Fibroblast of lung (primary cell): ENCODE data around the gene TIPIN. TPM values are rescaled to one million over a fixed set of nuclear protein-coding genes. Genes with fewer than 3 reads are reported as not detected.

Experiments used
- DNase-seq, 2 donors: peaks; one replicate each; pipeline versions ENCODE4 v3.0.0 to v3.0.0-alpha.2; 2010; ENCODE audit warnings: low read depth in 2 of 2
- H2AFZ ChIP-seq: 2 replicates; pipeline ENCODE4 v1.5.1; 2012; ENCODE audit warnings: low read length, control low read depth, inconsistent platforms
- H3K27ac ChIP-seq: 2 replicates; pipeline ENCODE4 v1.5.1; 2011; ENCODE audit warnings: low read length, control low read depth; ENCODE audit not compliant: insufficient read depth
- H3K27me3 ChIP-seq: 2 replicates; pipeline ENCODE4 v1.5.1; 2011; ENCODE audit warnings: mild to moderate bottlenecking, low read length; ENCODE audit not compliant: control insufficient read depth, insufficient read depth
- H3K36me3 ChIP-seq: 2 replicates; pipeline ENCODE4 v1.5.1; 2011; ENCODE audit warnings: low read length; ENCODE audit not compliant: control insufficient read depth, insufficient read depth
- H3K4me1 ChIP-seq: 2 replicates; pipeline ENCODE4 v1.5.1; 2011; ENCODE audit warnings: low read length; ENCODE audit not compliant: control insufficient read depth, insufficient read depth; ENCODE audit errors: extremely low read depth
- H3K4me2 ChIP-seq: 2 replicates; pipeline ENCODE4 v1.5.1; 2011; ENCODE audit warnings: low read length, control low read depth; ENCODE audit not compliant: insufficient read depth; ENCODE audit errors: extremely low read depth
- H3K4me3 ChIP-seq, 4 experiments: fragments of 200-600 bp in 1 of 4; sonication (generic) in 1 of 4; replicated peaks in 1 of 4; 2 replicates each; pipeline ENCODE4 v1.5.1; 2011 to 2016; ENCODE audit warnings: low read length in 4 of 4, low read depth in 3 of 4, mild to moderate bottlenecking in 3 of 4, control low read depth in 2 of 4, inconsistent platforms in 1 of 4, mixed read lengths in 1 of 4; ENCODE audit not compliant: insufficient read depth in 1 of 4; ENCODE audit errors: control extremely low read depth in 1 of 4
- H3K79me2 ChIP-seq: 2 replicates; pipeline ENCODE4 v1.5.1; 2012; ENCODE audit warnings: mild to moderate bottlenecking, low read length, inconsistent platforms; ENCODE audit not compliant: control insufficient read depth, insufficient read depth
- H3K9ac ChIP-seq: 2 replicates; pipeline ENCODE4 v1.5.1; 2011; ENCODE audit warnings: mild to moderate bottlenecking, low read length, control low read depth; ENCODE audit not compliant: insufficient read depth
- H3K9me3 ChIP-seq: 2 replicates; pipeline ENCODE4 v1.5.1; 2012; ENCODE audit warnings: low read depth, low read length; ENCODE audit not compliant: control insufficient read depth, insufficient read depth
- H4K20me1 ChIP-seq: 2 replicates; pipeline ENCODE4 v1.5.1; 2011; ENCODE audit warnings: low read length; ENCODE audit not compliant: control insufficient read depth, insufficient read depth; ENCODE audit errors: extremely low read depth
- EZH2 ChIP-seq: IDR thresholded peaks from 2 replicates; pipeline ENCODE4 v1.5.1; 2012; ENCODE audit warnings: low read length, control low read depth, mild to moderate bottlenecking; ENCODE audit errors: missing control alignments
- polyA plus RNA-seq, 2 donors: library from polyadenylated mRNA; depleted of rRNA in 1 of 2; stranded (reverse) in 1 of 2; unstranded in 1 of 2; fragments of >200 nt; gene quantifications; 2 replicates each; pipeline ENCODE4 v1.2.1, GENCODE V29; 2011 to 2012; ENCODE audit warnings: missing spikeins in 1 of 2
- total RNA-seq: library from RNA; depleted of rRNA; stranded (reverse); fragments of >200 nt; gene quantifications from 2 replicates; pipeline ENCODE4 v1.2.1, GENCODE V29; 2014
- TF ChIP-seq, protein P1 (sequence below), 2 donors: IDR thresholded peaks in 1 of 2; conservative IDR thresholded peaks in 1 of 2; 1 replicate in 1 of 2; 2 replicates in 1 of 2; pipeline ENCODE4 v1.5.1; 2011 to 2012; ENCODE audit warnings: low read length in 2 of 2, control low read depth in 1 of 2, inconsistent platforms in 1 of 2, low read depth in 1 of 2, mild to moderate bottlenecking in 1 of 2

The TIPIN gene
- total and polyA plus RNA-seq, 2 donors (not counting 1 experiment from before 2014, with no cell fraction given), result 12.6 to 14.5 TPM

- DNase-seq, result no peak
- Histone ChIP-seq H3K4me2 (no peak overlapping the region), H3K27me3 (no peaks in the 10 kb centered on the region), H3K4me1 (peaks cover 6% of the 10 kb centered on the region), H2AFZ (no peak overlapping the region), H3K79me2 (peaks cover 1% of the 10 kb centered on the region), H4K20me1 (no peaks in the 10 kb centered on the region), H3K9me3 (no peaks in the 10 kb centered on the region), H3K36me3 (no peaks in the 10 kb centered on the region), H3K27ac (no peak overlapping the region), H3K4me3 (no peak overlapping the region), H3K9ac (no peak overlapping the region)
- TF ChIP-seq EZH2, result no peak
- TF ChIP-seq, protein P1, sequence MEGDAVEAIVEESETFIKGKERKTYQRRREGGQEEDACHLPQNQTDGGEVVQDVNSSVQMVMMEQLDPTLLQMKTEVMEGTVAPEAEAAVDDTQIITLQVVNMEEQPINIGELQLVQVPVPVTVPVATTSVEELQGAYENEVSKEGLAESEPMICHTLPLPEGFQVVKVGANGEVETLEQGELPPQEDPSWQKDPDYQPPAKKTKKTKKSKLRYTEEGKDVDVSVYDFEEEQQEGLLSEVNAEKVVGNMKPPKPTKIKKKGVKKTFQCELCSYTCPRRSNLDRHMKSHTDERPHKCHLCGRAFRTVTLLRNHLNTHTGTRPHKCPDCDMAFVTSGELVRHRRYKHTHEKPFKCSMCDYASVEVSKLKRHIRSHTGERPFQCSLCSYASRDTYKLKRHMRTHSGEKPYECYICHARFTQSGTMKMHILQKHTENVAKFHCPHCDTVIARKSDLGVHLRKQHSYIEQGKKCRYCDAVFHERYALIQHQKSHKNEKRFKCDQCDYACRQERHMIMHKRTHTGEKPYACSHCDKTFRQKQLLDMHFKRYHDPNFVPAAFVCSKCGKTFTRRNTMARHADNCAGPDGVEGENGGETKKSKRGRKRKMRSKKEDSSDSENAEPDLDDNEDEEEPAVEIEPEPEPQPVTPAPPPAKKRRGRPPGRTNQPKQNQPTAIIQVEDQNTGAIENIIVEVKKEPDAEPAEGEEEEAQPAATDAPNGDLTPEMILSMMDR (conservative IDR thresholded peaks at IDR 0.05 in 1 of 2, IDR thresholded peaks at IDR 0.05 in 1 of 2; ENCODE audit: low read depth in 1 of 2, low read length in 2 of 2), result no peak
Observed at GRCh38 chr15:66290007-66290406, 66.5 kb downstream of the TIPIN start.

GRCh38 chr15:66288551-66289185 is 67.8 kb downstream of the TIPIN start:
- peak overlapping the region; percentile 32 for H3K4me2 ChIP-seq
- H3K9me3 ChIP-seq, result no peaks in the 10 kb centered on the region
- H3K79me2 ChIP-seq, result no peaks in the 10 kb centered on the region
- peaks cover 4% of the 10 kb centered on the region for H3K4me1 ChIP-seq
- no peak overlapping the region for H3K4me3 ChIP-seq
- no peak overlapping the region for H3K27ac ChIP-seq
- no peaks in the 10 kb centered on the region for H3K27me3 ChIP-seq
- H3K9ac ChIP-seq, result no peak overlapping the region
- H2AFZ ChIP-seq, result no peak overlapping the region
- H4K20me1 ChIP-seq, result no peaks in the 10 kb centered on the region
- no peaks in the 10 kb centered on the region for H3K36me3 ChIP-seq
- TF ChIP-seq EZH2, result no peak
- TF ChIP-seq, protein P1 (conservative IDR thresholded peaks at IDR 0.05 in 1 of 2, IDR thresholded peaks at IDR 0.05 in 1 of 2; ENCODE audit: low read depth in 1 of 2, low read length in 2 of 2), result no peak
- DNase-seq, result peak in 1 of 2 donors; percentile 75

DNA sequence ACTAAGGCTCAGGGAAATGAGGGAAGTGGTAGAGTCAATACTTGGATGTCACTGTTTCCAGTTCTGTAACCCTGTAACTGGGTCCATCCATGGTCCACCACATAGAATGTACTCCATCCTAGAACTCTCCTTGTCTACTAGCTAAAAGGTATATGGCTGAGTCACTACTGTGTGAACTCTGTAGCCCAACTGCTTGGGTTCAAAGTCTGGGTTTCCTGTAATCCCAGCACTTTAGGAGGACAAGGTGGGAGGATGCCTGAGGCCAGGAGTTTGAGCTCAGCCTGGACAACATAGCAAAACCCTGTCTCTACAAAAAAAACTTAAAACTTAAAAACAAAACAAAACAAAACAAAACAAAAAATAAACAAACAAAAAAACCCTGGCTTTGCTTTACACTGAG is 68.4 kb downstream of the TIPIN start:
- Histone ChIP-seq H3K9ac (no peak overlapping the region), H3K36me3 (no peaks in the 10 kb centered on the region), H3K9me3 (no peaks in the 10 kb centered on the region), H3K27me3 (no peaks in the 10 kb centered on the region), H3K4me1 (peaks cover 4% of the 10 kb centered on the region), H3K27ac (no peak overlapping the region), H3K4me3 (no peak overlapping the region), H3K4me2 (no peak overlapping the region), H2AFZ (no peak overlapping the region), H3K79me2 (no peaks in the 10 kb centered on the region), H4K20me1 (no peaks in the 10 kb centered on the region)
- DNase-seq, result no peak
- TF ChIP-seq, protein P1 (conservative IDR thresholded peaks at IDR 0.05 in 1 of 2, IDR thresholded peaks at IDR 0.05 in 1 of 2; ENCODE audit: low read depth in 1 of 2, low read length in 2 of 2), result no peak
- TF ChIP-seq EZH2, result no peak
